NCI-H1694 (cell line): Measurements from ENCODE around the gene BRI3.

Experiments used
- DNase-seq: peaks from one replicate; lab custom pipeline; 2025; lab: John Stamatoyannopoulos, UW

The BRI3 gene

GRCh38 chr7:98286701-98287485 lies 5.4 kb downstream of the BRI3 start:
- DNase-seq, result no peak

GRCh38 chr7:98287486-98287959 lies 6.0 kb downstream of the BRI3 start:
- no peak for DNase-seq

GRCh38 chr7:98288064-98288823 lies 6.8 kb downstream of the BRI3 start:
- DNase-seq, result no peak

GRCh38 chr7:98289333-98289875 lies 7.9 kb downstream of the BRI3 start:
- no peak for DNase-seq

GRCh38 chr7:98291717-98292116 lies 10.2 kb downstream of the BRI3 start:
- no peak for DNase-seq

GRCh38 chr7:98293265-98293664 lies 11.8 kb downstream of the BRI3 start:
- DNase-seq, result no peak

- DNase-seq, result no peak
Observed at GRCh38 chr7:98293746-98294145, 12.3 kb downstream of the BRI3 start.

GRCh38 chr7:98294326-98294725 lies 12.8 kb downstream of the BRI3 start:
- no peak for DNase-seq

GRCh38 chr7:98294798-98295382 lies 13.4 kb downstream of the BRI3 start:
- DNase-seq, result peak; percentile 72

- DNase-seq, result no peak
Observed at GRCh38 chr7:98295467-98296192, 14.1 kb downstream of the BRI3 start.

- DNase-seq, result no peak
Observed at GRCh38 chr7:98296833-98297232, 15.3 kb downstream of the BRI3 start.

- DNase-seq, result no peak
Observed at GRCh38 chr7:98297626-98298286, 16.3 kb downstream of the BRI3 start.

GRCh38 chr7:98300595-98301372 lies 19.3 kb downstream of the BRI3 start:
- no peak for DNase-seq

GRCh38 chr7:98301693-98302470 lies 20.4 kb downstream of the BRI3 start:
- DNase-seq, result no peak

GRCh38 chr7:98303176-98303865 lies 21.8 kb downstream of the BRI3 start:
- DNase-seq, result no peak

- no peak for DNase-seq
Observed at GRCh38 chr7:98303906-98304305, 22.4 kb downstream of the BRI3 start.

- no peak for DNase-seq
Observed at GRCh38 chr7:98305951-98306535, 24.6 kb downstream of the BRI3 start.

GRCh38 chr7:98307971-98308466 lies 26.5 kb downstream of the BRI3 start:
- DNase-seq, result no peak

- no peak for DNase-seq
Observed at GRCh38 chr7:98309566-98309965, 28.1 kb downstream of the BRI3 start.
